IMR-90 (cell line): ENCODE results near the gene PNKP.

ENCODE experiments used
- CEBPB ChIP-seq: IDR thresholded peaks from 2 replicates; pipeline ENCODE4 v1.6.1; 2012; ENCODE audit warnings: low read depth, low read length, improper control_type of control experiment
- SMC3 ChIP-seq: fragments of 150-350 bp; IDR thresholded peaks from 2 replicates; pipeline ENCODE4 v1.6.1; 2016; ENCODE audit warnings: low read depth, mild to moderate bottlenecking, antibody characterized with exemption, low read length, moderate library complexity
- TF ChIP-seq, protein P1 (sequence below): conservative IDR thresholded peaks from 2 replicates; pipeline ENCODE4 v1.5.1; 2012; ENCODE audit warnings: mild to moderate bottlenecking, low read depth, low read length, improper control_type of control experiment
- TF ChIP-seq, protein P2 (sequence below): fragments of 150-350 bp; IDR thresholded peaks from 2 replicates; pipeline ENCODE4 v1.6.1; 2017; ENCODE audit warnings: mild to moderate bottlenecking, antibody characterized with exemption, low read length, low read depth

- TF ChIP-seq, protein P1, sequence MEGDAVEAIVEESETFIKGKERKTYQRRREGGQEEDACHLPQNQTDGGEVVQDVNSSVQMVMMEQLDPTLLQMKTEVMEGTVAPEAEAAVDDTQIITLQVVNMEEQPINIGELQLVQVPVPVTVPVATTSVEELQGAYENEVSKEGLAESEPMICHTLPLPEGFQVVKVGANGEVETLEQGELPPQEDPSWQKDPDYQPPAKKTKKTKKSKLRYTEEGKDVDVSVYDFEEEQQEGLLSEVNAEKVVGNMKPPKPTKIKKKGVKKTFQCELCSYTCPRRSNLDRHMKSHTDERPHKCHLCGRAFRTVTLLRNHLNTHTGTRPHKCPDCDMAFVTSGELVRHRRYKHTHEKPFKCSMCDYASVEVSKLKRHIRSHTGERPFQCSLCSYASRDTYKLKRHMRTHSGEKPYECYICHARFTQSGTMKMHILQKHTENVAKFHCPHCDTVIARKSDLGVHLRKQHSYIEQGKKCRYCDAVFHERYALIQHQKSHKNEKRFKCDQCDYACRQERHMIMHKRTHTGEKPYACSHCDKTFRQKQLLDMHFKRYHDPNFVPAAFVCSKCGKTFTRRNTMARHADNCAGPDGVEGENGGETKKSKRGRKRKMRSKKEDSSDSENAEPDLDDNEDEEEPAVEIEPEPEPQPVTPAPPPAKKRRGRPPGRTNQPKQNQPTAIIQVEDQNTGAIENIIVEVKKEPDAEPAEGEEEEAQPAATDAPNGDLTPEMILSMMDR: no peak
- TF ChIP-seq SMC3 (no peak), CEBPB (no peak)
- TF ChIP-seq, protein P2, sequence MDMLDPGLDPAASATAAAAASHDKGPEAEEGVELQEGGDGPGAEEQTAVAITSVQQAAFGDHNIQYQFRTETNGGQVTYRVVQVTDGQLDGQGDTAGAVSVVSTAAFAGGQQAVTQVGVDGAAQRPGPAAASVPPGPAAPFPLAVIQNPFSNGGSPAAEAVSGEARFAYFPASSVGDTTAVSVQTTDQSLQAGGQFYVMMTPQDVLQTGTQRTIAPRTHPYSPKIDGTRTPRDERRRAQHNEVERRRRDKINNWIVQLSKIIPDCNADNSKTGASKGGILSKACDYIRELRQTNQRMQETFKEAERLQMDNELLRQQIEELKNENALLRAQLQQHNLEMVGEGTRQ: no peak
Observed at GRCh38 chr19:49859682-49860335, 7.6 kb downstream of the PNKP start.
